Stomach smooth muscle (tissue), 2 donors: ENCODE measurements around the gene HACD2.
A peak's percentile ranks its signal among the peaks of the same experiment; 100 is the strongest.

Experiments
- H3K27ac ChIP-seq: one replicate; pipeline ENCODE4 v1.7.0; 2013; ENCODE audit warnings: mild to moderate bottlenecking, low read length, inconsistent platforms
- H3K27me3 ChIP-seq, 2 donors: one replicate each; pipeline ENCODE4 v1.7.0; 2013; ENCODE audit warnings: low read length in 2 of 2; ENCODE audit not compliant: insufficient read depth in 2 of 2, control insufficient read depth in 1 of 2
- H3K36me3 ChIP-seq, 2 donors: one replicate each; pipeline ENCODE4 v1.7.0; 2013; ENCODE audit warnings: low read length in 2 of 2; ENCODE audit not compliant: control insufficient read depth in 2 of 2, insufficient read depth in 2 of 2
- H3K4me1 ChIP-seq: one replicate; pipeline ENCODE4 v1.7.0; 2013; ENCODE audit warnings: low read length; ENCODE audit not compliant: control insufficient read depth, insufficient read depth
- H3K4me3 ChIP-seq, 2 donors: one replicate each; pipeline ENCODE4 v1.7.0; 2013; ENCODE audit warnings: low read length in 2 of 2
- H3K9ac ChIP-seq, 2 donors: one replicate each; pipeline ENCODE4 v1.7.0; 2013; ENCODE audit warnings: low read length in 2 of 2, mild to moderate bottlenecking in 1 of 2
- H3K9me3 ChIP-seq, 2 donors: one replicate each; pipeline ENCODE4 v1.7.0; 2013; ENCODE audit warnings: low read length in 2 of 2; ENCODE audit not compliant: control insufficient read depth in 2 of 2
- donor health status: healthy.
- donor health status: Pancreatic carcinoma.

The HACD2 gene

GRCh38 chr3:123469323-123469995 is 115.4 kb downstream of the HACD2 start:
- Histone ChIP-seq H3K36me3 (no peaks in the 10 kb centered on the region), H3K27me3 (no peaks in the 10 kb centered on the region), H3K4me3 (no peak overlapping the region), H3K4me1 (no peaks in the 10 kb centered on the region), H3K27ac (no peak overlapping the region), H3K9me3 (no peaks in the 10 kb centered on the region), H3K9ac (no peak overlapping the region)

DNA sequence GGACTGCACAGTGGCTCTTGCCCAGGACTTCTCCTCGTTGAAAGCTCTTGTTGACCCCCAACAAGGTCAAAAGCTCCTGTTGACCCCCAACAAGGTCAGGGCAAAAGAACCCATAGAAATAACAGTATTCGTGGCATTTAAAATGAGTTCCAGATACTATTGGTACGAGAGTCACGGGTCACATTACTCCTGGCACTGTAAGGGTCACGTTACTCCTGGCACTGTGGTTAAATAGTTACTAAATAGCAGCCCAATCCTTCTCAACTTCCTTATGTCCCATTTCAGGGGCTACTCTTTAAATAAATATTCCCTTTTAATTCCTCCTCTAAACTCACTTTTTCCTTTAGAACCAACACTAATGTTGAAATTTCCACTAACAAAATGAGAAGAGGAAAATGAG is 117.8 kb downstream of the HACD2 start:
- no peak overlapping the region for H3K4me3 ChIP-seq
- H3K27ac ChIP-seq = no peak overlapping the region
- H3K36me3 ChIP-seq = no peaks in the 10 kb centered on the region
- H3K9me3 ChIP-seq = no peaks in the 10 kb centered on the region
- H3K4me1 ChIP-seq = no peaks in the 10 kb centered on the region
- H3K27me3 ChIP-seq = no peaks in the 10 kb centered on the region
- no peak overlapping the region for H3K9ac ChIP-seq

- Histone ChIP-seq H3K4me1 (no peaks in the 10 kb centered on the region), H3K9me3 (no peaks in the 10 kb centered on the region), H3K36me3 (no peaks in the 10 kb centered on the region), H3K27ac (no peak overlapping the region), H3K27me3 (peaks cover 2 to 5% of the 10 kb centered on the region in 2 donors), H3K4me3 (no peak overlapping the region), H3K9ac (no peak overlapping the region)
Measured at GRCh38 chr3:123464211-123464610, 120.6 kb downstream of the HACD2 start.

DNA sequence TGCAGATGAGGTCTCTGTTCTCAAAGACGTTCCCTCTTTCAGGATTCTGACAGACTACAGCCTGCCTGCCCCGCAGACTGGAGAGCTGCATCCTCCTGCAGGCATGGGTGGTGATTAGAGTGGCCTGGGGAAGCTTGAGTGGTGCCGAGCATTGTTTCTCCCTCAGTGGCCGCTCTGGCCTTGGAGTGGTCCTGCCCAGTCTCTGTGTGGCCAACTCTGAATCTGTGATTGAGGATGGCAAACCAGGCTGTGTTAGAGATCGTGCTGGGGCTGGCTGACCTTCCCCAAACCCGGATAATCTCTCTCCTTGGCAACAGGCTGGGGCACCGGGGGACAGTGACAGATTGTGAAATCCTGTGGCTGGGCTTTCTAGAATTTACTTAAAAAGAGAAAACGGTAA is 125.0 kb downstream of the HACD2 start:
- Histone ChIP-seq H3K4me3 (no peak overlapping the region), H3K9me3 (no peaks in the 10 kb centered on the region), H3K27ac (no peak overlapping the region), H3K9ac (no peak overlapping the region), H3K4me1 (no peaks in the 10 kb centered on the region), H3K27me3 (peaks cover 2 to 14% of the 10 kb centered on the region in 2 donors), H3K36me3 (no peaks in the 10 kb centered on the region)

DNA sequence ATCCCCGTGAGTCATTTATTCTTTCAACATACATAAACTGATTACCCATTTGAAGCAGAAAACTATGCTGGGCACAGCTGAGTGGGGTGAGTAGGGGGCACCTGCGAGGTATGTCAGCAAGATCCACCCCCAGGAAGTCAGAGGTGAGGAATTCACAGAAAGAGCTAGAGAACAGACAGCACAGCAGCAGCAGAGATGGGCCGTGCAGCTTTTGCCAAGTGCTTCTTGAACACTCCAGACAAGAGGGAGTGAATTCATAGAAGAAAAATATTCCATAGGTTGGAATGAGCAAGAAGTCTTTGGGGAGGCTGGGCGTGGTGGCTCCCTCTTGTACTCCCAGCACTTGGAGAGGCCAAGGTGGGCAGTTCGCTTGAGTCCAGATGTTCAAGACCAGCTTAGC is 126.6 kb downstream of the HACD2 start:
- H3K4me1 ChIP-seq = peaks cover 2% of the 10 kb centered on the region
- no peak overlapping the region for H3K4me3 ChIP-seq
- H3K9ac ChIP-seq = no peak overlapping the region
- no peak overlapping the region for H3K27ac ChIP-seq
- H3K27me3 ChIP-seq = peaks cover 2 to 14% of the 10 kb centered on the region in 2 donors
- no peaks in the 10 kb centered on the region for H3K36me3 ChIP-seq
- H3K9me3 ChIP-seq = no peaks in the 10 kb centered on the region

GRCh38 chr3:123457841-123458240 is 127.0 kb downstream of the HACD2 start:
- H3K4me3 ChIP-seq = no peak overlapping the region
- H3K4me1 ChIP-seq = peaks cover 5% of the 10 kb centered on the region
- H3K27ac ChIP-seq = no peak overlapping the region
- no peak overlapping the region for H3K9ac ChIP-seq
- H3K9me3 ChIP-seq = no peaks in the 10 kb centered on the region
- H3K27me3 ChIP-seq = peaks cover 2 to 14% of the 10 kb centered on the region in 2 donors
- no peaks in the 10 kb centered on the region for H3K36me3 ChIP-seq

GRCh38 chr3:123453675-123454074 is 131.2 kb downstream of the HACD2 start:
- Histone ChIP-seq H3K9me3 (no peaks in the 10 kb centered on the region), H3K27me3 (peaks cover 0 to 9% of the 10 kb centered on the region in 2 donors), H3K27ac (no peak overlapping the region), H3K9ac (no peak overlapping the region), H3K4me1 (peaks cover 13% of the 10 kb centered on the region), H3K36me3 (no peaks in the 10 kb centered on the region), H3K4me3 (no peak overlapping the region)

DNA sequence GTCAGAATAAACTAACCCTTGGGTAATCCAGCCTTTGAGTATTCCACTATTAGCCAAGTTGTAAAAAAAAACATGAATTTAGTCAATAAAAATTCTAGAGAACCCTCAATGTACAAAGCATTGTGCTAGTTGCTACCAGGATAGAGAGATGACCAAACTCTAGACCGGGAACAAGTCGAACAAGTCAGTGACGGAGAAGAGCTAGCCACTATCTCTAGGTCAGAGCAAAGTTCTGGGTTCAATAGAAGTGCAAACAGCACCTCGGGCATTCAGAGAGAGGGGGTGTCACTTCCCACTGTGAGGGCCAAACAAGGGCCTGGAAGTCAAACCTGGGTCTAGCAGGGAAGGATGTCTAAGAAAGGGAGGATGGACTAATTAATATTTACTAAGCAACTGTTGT is 133.7 kb downstream of the HACD2 start:
- Histone ChIP-seq H3K9me3 (no peaks in the 10 kb centered on the region), H3K4me1 (peaks cover 20% of the 10 kb centered on the region), H3K9ac (no peak overlapping the region), H3K27me3 (no peaks in the 10 kb centered on the region), H3K36me3 (no peaks in the 10 kb centered on the region), H3K4me3 (no peak overlapping the region), H3K27ac (peak overlapping the region; percentile 78)

GRCh38 chr3:123449997-123450604 is 134.8 kb downstream of the HACD2 start:
- H3K9ac ChIP-seq = peak overlapping the region; percentile 58 to 81
- no peaks in the 10 kb centered on the region for H3K36me3 ChIP-seq
- H3K9me3 ChIP-seq = no peaks in the 10 kb centered on the region
- H3K27ac ChIP-seq = peak overlapping the region; percentile 78
- H3K4me3 ChIP-seq = peak overlapping the region; percentile 62 to 86
- peaks cover 29% of the 10 kb centered on the region for H3K4me1 ChIP-seq
- no peaks in the 10 kb centered on the region for H3K27me3 ChIP-seq

- peak overlapping the region; percentile 64 to 81 for H3K9ac ChIP-seq
- H3K27me3 ChIP-seq = no peaks in the 10 kb centered on the region
- no peaks in the 10 kb centered on the region for H3K9me3 ChIP-seq
- H3K4me3 ChIP-seq = peak overlapping the region; percentile 76 to 86
- H3K36me3 ChIP-seq = no peaks in the 10 kb centered on the region
- peak overlapping the region; percentile 87 for H3K27ac ChIP-seq
- peaks cover 36% of the 10 kb centered on the region for H3K4me1 ChIP-seq
Measured at GRCh38 chr3:123449102-123449996, 135.5 kb downstream of the HACD2 start.
